ENCODE data around the gene SFRP4.

SFRP4 gene

DNA sequence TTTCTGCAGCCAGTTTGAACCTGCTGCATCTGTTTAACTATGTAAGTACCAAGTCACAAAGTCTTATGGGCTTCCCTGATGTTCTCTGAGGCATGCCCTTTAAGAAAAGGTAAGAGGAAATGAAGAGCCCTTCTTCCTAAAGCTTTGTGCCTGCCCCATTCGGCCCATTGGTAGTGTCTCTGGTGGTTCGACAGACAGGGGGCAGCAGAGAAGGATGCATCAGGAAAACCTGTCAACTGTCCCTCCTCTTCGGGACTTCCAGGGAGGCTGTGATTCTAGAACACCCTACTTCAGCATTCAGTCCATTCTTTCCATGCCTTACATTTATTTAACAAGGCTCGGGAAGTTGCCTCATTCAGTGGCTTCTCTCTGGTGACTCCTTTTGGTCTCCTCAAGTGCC, 1.9 kb upstream of the SFRP4 start:
- TF ChIP-seq CTCF (conservative IDR thresholded peaks at IDR 0.05; ENCODE audit: low read length): no peak
- no peak overlapping the region for H3K4me3 ChIP-seq (ENCODE audit: low read length)
- DNase-seq (ENCODE audit: low read depth): no peak

DNA sequence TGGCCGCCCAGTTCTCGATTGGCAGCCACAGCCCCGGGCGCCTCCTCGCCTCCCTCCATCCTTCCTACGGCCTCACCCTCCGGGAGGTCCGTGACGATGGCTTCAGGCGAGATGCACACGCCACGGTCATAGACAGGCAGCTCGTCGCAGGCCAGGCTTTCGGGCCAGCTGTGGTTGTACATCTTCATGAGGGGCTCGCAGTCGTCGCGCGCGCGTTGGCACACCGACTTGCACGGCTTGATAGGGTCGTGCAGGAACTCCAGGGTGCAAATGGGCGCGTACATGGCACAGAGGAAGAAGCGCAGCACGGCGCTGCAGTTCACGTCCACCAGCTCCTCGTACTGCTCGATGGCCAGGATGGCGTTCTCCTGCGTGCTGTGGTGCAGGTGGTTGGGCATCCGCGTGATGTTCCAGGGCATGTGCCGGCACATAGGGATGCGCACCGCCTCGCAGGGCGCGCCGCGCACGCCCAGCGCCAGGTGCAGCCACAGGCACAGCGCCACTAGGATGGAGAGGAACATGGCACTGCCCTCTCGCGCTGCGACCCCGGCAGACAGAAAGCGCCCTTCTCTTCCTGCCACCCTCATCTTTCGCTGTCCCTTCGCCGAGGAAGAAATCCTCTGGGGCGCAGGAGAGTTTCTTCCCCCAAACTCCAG, 472 bp downstream of the SFRP4 start:
- no peak for TF ChIP-seq CTCF (conservative IDR thresholded peaks at IDR 0.05; ENCODE audit: low read length)
- DNase-seq (ENCODE audit: low read depth): no peak
- H3K4me3 ChIP-seq (ENCODE audit: low read length): peak overlapping the region; percentile 45

GRCh38 chr7:37915438-37915837, 1.2 kb downstream of the SFRP4 start:
- no peak for TF ChIP-seq CTCF (conservative IDR thresholded peaks at IDR 0.05; ENCODE audit: low read length)
- no peak overlapping the region for H3K4me3 ChIP-seq (ENCODE audit: low read length)
- DNase-seq (ENCODE audit: low read depth): no peak

- no peak for DNase-seq (ENCODE audit: low read depth)
- no peak for TF ChIP-seq CTCF (conservative IDR thresholded peaks at IDR 0.05; ENCODE audit: low read length)
- no peak overlapping the region for H3K4me3 ChIP-seq (ENCODE audit: low read length)
These were observed 3.9 kb downstream of the SFRP4 start for GRCh38 chr7:37912756-37913155.

DNA sequence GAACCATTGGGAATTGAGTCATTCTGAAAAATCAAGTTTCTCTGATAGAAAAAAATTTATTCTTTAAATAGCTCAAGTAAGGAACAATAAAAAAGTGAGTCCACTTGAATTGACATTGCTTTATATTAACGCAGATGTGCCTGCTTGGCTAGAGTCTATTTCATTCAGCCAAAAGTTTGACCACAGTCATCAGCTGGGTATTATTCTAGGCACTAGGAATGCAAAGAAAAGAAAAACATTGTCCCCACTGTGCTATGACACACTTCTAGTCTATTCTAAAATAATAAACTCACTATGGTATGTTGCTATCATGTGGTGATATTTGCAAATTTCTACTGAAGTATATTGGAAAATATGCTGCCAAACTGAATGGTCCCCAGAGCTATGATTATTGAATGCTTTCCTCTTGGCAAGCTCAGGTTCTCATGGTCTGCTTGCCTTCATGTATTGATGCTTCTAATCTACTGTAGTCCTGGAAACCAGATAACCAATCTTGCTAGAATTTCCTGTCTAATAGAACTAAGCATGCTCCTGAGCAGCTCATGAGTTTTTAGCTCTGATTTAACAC, 8.3 kb downstream of the SFRP4 start:
- no peak for TF ChIP-seq CTCF (conservative IDR thresholded peaks at IDR 0.05; ENCODE audit: low read length)
- H3K4me3 ChIP-seq (ENCODE audit: low read length): no peak overlapping the region
- peak; percentile 89 for DNase-seq (ENCODE audit: low read depth)

- peak; percentile 77 for DNase-seq (ENCODE audit: low read depth)
- H3K4me3 ChIP-seq (ENCODE audit: low read length): no peak overlapping the region
- TF ChIP-seq CTCF (conservative IDR thresholded peaks at IDR 0.05; ENCODE audit: low read length): peak; percentile 22
These were observed 14.6 kb downstream of the SFRP4 start for GRCh38 chr7:37901890-37902524.

Measured in AG10803 (cell line).